ENCODE results near the gene AOC3.

DNA sequence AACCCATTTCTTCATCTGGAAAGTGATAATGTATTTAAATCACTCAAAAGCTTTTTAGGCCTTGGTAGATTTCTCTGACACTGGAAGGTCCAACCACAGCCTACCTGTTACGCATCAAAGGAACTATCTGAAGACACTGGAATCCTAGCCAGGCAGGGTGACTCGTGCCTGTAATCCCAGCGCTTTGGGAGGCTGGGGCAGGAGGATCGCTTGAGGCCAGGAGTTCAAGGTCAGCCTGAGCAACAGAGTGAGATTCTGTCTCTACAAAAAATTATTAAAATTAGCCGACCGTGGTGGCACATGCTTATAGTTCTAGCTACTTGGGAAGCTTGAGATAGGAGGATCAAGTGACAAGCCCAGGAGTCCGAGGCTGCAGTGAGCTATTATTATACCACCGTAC, 31.2 kb downstream of the AOC3 start:
- TF ChIP-seq, protein P1, sequence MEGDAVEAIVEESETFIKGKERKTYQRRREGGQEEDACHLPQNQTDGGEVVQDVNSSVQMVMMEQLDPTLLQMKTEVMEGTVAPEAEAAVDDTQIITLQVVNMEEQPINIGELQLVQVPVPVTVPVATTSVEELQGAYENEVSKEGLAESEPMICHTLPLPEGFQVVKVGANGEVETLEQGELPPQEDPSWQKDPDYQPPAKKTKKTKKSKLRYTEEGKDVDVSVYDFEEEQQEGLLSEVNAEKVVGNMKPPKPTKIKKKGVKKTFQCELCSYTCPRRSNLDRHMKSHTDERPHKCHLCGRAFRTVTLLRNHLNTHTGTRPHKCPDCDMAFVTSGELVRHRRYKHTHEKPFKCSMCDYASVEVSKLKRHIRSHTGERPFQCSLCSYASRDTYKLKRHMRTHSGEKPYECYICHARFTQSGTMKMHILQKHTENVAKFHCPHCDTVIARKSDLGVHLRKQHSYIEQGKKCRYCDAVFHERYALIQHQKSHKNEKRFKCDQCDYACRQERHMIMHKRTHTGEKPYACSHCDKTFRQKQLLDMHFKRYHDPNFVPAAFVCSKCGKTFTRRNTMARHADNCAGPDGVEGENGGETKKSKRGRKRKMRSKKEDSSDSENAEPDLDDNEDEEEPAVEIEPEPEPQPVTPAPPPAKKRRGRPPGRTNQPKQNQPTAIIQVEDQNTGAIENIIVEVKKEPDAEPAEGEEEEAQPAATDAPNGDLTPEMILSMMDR (conservative IDR thresholded peaks at IDR 0.05; ENCODE audit: low read depth, low read length) = no peak
- TF ChIP-seq EZH2phosphoT487 (IDR thresholded peaks at IDR 0.05; ENCODE audit: borderline replicate concordance, low read length) = no peak
- no peak for TF ChIP-seq EZH2 (IDR thresholded peaks at IDR 0.05; ENCODE audit: low read length, unreplicated experiment)
